Measurements from ENCODE around the gene GNG13.
"Not testable (repeated sequence)": the region's sequence is repeated elsewhere in the genome, so short reads cannot be mapped to it uniquely, and the experiment has no call there.

The GNG13 gene, protein sequence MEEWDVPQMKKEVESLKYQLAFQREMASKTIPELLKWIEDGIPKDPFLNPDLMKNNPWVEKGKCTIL

DNA sequence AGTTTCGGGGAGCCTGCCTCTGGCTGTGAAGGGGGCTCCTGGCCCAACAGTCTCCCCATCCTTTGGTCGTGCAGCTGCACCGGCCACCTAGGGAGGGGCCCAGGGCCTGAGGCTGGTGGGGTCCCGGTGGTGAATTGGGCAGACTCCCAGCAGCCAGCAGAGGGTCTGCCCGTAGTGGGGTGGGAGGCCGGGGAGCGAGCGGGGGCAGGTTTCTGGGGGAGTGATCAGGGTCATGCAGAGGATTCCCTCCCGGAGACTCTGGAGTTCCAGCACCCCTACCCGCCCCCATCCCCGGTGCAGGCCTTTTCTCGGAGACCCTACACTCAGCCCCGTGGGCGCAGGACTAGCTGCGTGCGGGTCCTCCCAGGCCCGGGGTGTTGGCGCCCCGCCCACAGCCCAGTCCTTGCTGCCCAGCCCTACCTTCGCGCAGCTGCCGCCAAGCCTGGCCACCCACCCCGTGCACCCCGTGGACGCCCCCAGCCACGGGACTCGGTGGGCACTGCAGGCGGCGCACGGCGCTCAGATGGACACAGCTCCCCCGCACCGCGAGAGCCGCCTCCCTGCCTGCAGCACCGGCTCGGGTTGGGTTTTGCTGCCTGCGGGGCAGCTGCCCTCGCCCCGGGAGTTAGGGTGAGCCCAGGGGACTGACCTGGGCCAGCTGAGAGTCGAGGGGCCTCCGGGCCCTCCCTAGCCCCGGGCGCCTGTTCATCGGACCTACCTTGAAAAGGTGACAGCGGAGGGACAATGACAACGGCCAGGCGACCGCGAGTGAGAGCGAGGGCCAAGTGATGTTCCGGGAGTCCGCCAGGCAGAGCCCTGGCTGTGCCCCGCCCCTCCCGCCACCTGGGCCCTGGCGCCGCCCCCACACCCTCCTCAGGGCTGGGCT is at the start of gene GNG13:
Gene GNG13, minus strand, starts transcription at position 787 of the 886 bp plus-strand sequence. CDS start 1,657 bp downstream, outside the sequence.
- no peak for DNase-seq (ENCODE audit: low read depth in 2 of 2)

DNA sequence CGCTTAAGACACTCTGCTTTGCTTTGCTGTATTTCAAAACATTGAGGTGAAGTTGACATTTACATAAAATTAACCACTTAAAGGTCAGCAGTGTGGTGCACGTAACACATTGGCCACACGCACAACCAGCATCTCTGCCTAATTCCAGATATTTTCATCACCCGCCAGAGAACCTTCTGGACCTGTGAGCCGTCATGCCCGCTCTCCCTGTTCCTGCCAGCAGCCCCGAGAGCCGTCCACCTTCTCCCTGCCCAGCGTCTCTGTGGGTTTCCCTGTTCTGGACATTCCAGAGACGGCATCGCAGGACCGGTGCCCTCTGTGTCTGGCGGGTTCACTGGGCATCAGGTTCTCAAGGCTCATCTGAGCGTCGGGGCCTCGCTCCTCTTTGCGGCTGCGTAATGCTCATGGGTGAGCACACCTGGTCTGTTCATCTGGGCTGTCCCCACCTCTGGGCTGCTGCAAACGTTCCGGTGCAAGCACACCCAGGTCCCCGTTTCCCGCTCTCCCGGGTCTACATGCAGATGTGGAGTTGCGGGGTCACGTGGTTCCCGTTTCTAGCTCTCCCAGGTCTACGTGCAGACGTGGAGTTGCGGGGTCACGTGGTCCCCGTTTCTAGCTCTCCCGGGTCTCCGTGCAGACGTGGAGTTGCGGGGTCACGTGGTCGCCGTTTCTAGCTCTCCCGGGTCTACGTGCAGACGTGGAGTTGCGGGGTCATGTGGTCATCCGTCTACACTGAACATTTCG is 48.1 kb upstream of the GNG13 start:
- DNase-seq (ENCODE audit: low read depth in 2 of 2) = no peak

DNA sequence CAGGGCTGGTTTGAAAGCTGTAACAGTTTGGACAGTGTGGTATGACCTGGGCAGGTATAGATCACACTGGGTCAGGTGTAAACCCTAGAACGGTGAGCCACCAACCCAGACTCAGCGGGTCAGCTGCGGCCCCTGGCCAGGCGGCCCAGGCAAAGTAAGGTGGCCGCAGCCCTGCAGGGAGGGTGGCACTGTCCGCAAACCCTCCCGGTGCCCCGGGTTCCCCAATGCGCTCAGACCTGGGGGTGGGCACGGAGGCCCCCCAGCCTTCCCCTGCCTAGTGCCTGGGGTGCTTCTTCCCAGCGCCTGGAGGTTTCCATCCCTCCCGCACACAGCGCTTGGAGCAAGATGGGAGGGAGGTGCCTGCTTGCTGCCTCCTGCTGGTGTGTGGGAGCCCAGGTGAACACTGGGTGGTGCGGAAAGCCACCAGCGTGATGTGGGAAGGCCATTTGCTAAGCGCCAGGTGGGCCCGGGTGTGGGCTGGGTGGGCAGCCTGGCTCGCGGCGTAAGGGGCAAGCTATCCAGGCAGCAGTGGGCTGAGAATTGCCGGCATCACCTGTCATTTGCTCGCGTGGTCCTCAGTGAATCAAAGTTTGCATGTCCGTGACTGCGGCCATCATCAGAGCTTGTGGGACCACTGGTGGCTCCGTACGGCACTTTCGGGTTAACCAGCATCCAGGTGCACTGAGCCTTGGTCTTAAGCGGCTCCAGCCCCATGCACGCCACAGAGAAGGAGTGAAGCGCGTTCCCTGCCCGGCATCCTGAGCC is 47.3 kb upstream of the GNG13 start:
- DNase-seq (ENCODE audit: low read depth in 2 of 2) = no peak

DNA sequence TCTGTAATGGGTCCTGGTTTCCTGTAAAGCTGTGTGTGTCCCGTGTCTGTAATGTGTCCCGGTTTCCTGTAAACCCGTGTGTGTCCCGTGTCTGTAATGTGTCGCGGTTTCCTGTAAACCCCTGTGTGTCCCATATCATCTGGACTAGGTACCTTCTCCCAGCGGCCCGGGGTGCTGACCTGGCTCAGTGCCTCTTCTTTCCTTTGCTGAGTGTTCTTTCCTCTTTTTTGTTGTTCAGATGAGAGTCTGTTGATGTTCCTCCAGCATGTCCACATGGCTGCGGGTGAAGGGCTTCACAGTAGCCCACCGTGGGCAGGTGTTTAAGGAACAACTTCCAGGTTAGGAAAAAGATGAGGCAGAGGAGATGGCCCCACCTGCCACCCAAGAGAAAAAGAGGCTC is 46.6 kb upstream of the GNG13 start:
- no peak for DNase-seq (ENCODE audit: low read depth in 2 of 2)

DNA sequence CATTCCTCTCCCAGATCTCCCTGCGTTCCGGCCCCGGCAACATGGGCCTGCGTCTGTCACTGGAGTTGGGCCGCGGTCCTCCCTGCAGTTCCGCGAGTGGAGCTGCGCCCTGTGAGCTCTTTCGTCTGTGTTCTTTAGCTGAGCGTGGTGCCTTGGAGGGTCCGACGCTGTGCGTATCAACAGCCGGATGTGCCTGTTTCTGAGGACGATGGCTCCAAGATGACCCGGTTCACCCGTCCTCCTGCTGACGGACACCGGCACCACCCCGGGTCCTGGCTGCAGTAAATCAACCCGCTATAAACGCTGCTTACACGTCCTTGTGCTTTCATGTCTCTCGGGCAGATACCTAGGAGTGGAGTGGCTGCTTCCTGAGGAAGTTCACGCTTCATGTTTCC is 44.8 kb upstream of the GNG13 start:
- DNase-seq (ENCODE audit: low read depth in 2 of 2) = no peak

DNA sequence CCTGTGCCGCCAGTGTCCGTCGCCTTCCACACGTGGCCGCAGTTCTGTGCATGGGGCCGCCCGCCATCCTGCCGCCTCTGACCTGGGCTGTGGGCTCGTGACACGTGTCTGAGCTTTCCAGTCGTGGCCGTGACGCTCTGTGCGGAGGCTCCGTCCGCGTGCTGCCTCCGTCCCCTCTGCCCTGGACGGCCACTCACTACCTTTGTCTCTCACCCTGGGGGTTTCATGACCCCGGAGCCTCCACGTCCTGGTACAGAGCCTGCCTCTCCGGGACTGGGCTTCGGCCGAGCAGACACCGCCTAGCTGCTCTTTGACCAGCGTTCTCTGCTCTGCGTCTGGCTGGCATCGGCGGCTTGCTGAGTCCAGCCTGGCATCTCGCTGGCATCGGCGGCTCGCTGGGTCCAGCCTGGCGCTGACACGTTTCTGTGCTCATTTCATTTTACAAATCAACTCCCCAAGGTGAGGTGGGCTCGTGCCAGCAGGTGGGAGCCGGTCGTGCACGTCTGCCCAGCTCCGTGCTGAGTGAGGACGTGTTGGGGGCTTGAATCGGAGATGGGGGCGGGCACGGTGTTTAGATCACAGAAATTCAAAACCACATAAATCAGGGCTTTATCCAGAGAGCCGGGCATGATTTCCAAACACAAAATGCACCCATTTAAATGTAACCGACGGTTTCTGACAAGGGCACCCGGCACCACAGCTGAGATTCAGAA is 44.3 kb upstream of the GNG13 start:
- DNase-seq (ENCODE audit: low read depth in 2 of 2) = no peak

DNA sequence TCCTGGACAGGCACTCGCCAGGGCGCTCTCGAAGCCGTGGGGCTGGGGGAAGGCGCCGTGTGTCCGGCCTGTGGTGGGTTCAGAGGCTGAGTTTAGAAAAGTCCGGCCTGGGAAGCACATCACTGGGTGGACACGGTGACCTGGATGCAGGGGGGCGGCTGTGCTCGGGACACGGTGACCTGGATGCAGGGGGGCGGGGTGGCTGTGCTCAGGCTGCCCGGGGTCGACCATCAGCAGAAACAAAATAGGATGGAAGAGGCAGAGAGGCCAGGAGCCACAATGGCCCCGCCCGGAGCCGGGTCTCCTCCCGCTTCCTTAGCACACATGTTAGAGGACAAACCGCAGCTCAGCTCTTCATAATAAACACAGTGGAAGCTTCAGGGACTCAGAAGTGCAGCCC is 43.2 kb upstream of the GNG13 start:
- DNase-seq (ENCODE audit: low read depth in 2 of 2) = no peak

DNA sequence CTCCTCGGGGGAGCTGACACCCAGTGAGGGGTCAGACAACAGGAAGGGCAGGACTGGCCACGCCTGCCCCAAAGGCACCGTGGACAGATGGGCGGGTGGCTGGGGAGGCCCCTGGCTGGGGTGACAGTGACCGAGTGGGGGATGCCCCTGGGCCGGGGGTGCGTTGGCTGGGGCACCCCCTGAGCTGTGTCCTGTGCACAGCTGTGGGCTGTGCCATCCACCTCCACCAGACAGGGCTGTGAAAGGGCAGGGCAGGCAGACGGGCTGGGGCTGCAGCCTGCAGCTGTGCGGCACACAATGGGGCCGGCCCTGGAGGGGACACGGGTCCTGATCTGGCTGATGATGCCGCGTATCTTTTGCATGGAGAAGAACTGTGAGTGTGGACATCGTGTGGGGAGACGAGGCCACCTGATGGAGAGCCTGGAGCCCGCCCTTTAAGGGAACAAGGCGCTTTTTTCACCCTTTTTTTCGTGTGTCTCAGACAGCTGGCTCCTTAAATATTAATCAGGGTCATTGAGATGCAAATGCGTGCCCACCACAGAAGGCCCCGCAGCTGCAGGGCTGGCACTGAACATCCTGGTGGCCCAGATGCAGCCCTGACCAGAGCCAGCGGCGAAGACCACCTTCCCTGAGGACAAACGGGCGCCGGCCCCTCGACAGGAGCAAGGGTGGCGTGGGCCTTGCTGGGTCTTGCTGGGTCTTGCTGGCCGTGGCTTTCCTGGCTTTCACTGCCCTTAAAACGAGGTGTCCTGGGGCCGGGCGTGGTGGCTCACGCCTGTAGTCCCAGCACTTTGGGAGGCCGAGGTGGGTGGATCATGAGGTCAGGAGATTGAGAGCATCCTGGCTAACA is 42.4 kb upstream of the GNG13 start:
- no peak for DNase-seq (ENCODE audit: low read depth in 2 of 2)

DNA sequence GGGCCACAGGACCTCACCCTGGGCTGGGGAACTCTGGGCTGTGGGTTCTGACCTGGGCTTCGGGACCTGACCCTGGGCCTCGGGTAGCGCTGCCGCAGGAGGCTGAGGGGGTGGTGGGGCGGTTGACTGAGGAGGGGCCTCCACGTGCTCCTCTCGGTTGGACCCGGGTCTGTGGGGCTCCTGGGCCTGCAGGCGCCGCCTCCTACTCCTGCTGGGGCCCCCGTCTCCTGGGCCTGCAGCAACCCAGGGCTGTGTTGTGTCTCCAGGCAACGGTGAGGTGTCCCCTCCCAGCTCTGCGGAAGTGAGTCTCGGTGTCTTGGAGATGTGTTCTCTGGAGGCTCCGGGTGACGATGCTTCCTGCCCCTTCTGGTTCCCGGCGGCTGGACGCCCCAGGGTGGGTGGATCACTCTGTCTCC is 41.5 kb upstream of the GNG13 start:
- DNase-seq (ENCODE audit: low read depth in 2 of 2) = no peak

DNA sequence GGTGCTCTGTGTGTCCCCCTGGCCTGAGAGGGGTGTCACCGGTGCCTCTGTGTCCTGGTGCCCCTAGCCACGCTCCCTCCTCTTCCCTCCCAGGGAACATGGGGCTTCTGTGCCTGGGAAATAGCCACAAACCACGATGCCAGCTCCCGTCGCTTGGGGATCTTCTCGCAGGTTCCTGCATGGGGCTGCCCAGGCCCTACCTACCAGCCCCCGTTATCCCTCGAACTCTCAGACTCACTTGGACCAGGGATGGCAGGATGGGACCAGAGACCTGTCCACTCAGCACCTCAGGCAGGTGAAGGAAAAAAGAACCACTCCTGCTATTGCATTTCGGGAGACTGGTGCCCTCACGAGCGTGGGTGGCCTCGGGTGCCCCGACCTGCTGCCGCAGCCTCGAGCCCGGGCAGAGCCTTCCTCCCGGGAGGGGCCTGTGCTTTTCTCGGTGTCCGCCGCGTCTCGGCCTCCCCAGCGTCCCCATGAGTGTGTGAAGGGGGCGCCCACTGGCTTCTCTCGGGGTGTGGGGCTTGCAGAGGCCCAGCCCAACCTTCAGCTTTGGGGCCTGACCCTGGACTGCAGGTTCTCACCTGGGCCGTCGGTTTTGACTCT is 41.0 kb upstream of the GNG13 start:
- DNase-seq (ENCODE audit: low read depth in 2 of 2) = no peak

DNA sequence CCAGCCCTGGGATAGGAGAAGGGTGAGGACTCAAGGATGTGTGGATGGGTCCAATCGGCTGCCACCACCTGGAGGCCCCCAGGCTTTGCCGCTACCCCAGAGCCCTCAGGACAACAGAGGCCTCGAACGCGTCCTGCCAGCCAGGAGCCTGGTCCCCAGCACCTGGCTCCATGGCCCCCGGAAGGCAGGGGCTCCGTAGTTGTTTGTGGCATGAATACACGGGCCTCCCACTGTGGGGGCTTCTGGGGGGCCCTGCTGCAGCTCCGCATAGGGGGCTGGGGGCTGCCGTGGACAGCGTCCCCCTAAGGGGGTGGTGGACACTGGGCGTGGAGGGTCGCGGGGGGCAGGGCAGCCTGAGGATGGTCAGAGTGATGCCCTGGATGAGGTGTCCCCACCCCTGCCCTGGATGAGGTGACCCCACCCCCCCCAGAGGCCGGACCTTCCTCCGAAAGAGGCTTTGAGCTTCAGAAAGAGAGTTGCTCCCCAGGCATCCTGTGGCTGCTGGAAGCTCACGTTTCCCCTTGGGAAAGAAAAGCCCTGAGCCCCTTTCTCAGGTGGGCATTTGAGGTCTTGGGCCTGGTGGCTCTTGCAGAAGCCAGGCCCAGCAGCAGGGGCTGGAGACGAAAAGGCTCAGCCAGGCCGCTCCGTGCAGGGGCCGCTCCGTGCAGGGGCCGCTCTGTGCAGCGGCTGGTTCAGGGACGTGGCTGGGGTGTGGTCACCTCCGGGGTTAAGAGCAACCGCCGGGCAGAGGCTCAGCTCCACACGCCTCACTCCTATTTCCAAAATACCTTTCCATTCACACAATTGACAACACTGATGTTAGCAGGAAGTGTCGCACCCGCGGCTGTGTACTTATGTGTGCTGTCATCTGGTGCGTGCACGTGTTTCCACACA is 40.3 kb upstream of the GNG13 start:
- DNase-seq (ENCODE audit: low read depth in 2 of 2) = no peak

DNA sequence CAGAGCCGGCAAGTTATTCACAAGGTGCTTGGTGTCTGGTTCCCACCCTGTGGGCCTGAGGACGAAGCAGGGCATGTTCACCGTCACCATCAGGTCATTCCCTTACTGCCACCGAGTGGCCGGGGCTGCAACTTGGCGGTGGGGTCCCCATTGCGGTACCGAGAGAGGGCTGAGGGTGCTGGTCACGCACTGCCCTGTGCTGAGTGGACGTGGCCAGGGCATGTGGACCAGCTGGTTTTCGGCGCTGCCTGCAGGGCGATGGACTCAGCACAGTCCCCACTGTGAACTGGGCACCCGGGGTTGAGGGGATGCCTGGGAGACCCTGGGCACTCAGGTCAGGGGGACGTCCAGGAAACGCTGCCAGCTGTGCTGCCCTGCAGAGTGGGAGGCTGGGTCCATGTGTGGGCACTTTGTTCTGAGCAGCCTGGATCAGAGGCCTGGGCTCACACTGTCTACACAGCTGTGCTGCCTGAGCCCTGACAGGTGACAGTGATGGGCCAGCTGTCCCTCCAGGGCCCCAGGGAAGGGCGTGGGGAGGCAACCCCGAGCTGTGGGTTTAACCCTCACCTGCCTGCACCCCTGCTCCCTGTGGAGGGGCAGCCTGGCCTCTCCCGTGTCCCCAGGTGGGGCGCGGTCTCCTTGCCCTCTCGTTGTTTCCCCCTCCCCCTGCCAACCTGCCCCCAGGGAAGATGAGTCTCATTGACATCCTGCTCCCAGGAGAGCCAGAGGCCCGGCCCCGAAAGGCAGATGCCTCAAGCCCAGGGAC is 39.3 kb upstream of the GNG13 start:
- DNase-seq (ENCODE audit: low read depth in 2 of 2) = no peak

DNA sequence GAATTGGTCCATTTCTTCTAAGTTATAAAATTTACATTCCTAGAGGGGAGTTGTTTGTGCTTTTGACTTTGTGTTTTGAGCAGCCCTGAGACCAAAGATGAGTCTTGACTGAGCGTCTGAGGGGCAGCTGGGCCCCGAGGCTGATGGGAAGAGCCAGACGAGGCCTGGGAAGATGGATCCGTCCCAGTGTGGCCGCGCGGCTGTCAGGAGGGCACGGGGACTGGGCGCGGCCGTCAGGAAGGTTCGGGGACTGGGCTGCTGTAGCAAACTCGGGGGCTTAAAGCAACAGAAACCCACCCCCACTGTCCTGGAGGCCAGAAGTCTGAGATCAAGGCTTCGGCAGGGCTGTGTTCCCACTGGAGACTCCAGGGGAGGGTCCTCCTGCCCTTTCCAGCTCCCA is 38.2 kb upstream of the GNG13 start:
- no peak for DNase-seq (ENCODE audit: low read depth in 2 of 2)

DNA sequence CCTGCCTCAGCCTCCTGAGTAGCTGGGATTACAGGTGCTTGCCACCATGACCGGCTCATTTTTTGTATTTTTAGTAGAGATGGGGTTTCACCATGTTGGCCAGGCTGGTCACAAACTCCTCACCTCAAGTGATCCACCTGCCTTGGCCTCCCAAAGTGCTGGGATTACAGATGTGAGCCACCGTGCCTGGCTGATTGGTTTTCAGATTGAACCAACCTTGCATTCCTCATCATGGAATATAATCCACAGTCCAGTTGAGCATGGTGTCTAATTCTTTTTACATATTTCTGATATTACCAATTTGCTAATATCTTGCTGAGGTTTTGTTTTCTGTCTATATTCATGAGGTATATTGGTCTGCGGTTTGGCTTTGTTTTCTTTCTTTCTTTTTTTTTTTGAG is 36.3 kb upstream of the GNG13 start:
- not testable (repeated sequence) for DNase-seq (ENCODE audit: low read depth in 2 of 2)

DNA sequence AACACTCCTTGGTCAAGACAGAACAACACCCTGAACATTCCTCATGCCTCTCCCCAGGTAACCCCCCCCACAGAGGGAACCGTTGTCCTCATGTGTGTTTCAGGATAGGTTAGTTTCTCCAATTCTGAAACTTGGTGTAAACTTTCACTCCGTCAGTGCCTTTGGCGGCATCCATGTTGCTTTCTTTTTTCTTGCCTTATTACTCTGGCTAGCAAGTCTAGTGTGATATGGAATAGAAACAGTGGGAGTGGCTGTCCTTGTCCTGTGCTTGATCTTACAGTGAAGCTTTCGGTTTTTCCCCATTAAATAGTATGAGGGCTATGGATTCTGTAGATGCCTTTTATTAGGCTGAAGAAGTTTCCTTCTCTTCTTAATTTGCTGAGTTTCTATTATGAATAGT is 35.7 kb upstream of the GNG13 start:
- DNase-seq (ENCODE audit: low read depth in 2 of 2) = no peak

DNA sequence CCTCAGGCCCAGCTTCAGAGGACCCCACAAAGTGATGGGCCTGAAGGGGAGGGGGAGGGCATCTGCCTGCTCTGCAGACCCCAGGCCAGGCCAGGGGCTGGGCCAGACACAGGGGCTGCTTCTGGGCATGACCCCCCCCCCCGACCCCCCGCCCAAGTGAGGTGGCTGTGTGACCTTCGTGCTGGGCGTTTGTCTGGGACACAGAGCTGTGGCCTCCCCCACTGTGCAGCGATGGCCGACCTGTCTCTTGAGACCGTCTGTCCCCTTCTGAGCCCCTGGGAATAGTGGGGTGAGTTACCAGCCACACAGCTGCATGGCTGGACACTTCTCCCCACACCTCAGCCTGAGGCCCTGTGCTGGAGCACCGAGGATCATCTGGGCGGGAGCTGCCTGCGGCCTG is 34.8 kb upstream of the GNG13 start:
- DNase-seq (ENCODE audit: low read depth in 2 of 2) = no peak

DNA sequence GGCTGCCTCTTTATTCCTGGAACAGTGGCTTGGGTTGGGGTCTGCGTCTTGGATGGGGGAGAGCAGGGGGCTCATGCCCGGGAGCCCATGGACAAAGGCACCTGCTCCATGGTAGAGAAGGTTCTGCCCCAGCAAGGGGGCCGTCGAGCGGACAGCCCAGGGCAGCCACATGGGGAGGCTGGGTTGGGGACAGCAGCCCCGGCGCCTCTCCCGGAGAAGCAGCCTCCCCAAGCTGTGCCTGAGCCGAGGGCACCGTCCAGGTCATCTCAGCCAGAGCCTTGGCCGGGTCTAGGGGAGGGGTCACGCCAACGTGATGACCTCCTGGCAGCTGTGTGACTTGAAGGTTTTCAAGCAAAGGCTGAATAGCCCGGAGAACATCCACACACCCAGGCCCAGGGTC is 32.9 kb upstream of the GNG13 start:
- DNase-seq (ENCODE audit: low read depth in 2 of 2) = no peak

DNA sequence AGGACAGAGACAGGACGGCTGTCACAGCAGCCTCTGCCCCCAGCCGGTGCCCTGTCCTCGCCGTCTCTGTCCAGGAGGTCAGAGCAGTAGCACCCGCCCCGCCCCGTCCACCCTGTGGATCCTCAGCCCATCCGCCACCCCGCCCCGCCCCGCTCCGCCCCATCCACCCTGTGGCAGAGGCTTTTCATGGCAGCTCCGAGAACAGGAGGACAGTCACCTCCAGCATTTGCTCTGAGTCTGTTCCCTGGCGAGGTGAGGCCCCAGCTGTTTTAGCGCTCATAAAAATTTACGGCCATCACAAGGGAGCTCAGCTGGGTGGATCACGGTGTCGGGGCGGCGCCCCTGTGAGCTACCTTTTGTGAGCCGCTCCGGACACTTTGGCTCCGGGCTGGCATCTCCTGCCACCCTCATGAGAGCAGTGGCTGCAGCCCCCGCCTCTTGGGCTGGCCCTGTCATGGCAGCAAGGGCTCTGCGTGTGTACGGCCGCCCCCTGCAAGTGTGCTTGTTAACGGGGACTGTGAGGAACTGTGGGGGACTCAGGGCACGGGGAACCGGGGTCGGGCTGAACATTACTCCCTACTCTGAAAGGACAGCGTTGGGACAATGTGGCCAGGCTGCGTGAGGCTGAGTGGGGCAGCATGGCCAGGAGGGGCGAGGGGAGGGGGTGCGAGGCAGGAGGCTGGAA is 32.3 kb upstream of the GNG13 start:
- no peak for DNase-seq (ENCODE audit: low read depth in 2 of 2)
